ENCODE data around the gene PRADC1.

- TF ChIP-seq CTCF (IDR thresholded peaks at IDR 0.05; ENCODE audit: low read depth, low read length, missing input control) (no peak), GABPA (IDR thresholded peaks at IDR 0.05 in 1 of 2, conservative IDR thresholded peaks at IDR 0.05 in 1 of 2) (no peak), EGR1 (IDR thresholded peaks at IDR 0.05; ENCODE audit: low read depth in 2 of 2) (no peak), TAF1 (conservative IDR thresholded peaks at IDR 0.05) (no peak), RAD21 (IDR thresholded peaks at IDR 0.05) (no peak), HNF4A (conservative IDR thresholded peaks at IDR 0.05) (no peak), JUND (IDR thresholded peaks at IDR 0.05) (no peak), REST (IDR thresholded peaks at IDR 0.05) (no peak)
- TF ChIP-seq, protein P1, sequence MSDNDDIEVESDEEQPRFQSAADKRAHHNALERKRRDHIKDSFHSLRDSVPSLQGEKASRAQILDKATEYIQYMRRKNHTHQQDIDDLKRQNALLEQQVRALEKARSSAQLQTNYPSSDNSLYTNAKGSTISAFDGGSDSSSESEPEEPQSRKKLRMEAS (IDR thresholded peaks at IDR 0.05), result no peak
Measured at GRCh38 chr2:73250872-73251846, 18.1 kb upstream of the PRADC1 start.

Data from liver (tissue), 3 donors.